GM12878 (cell line): ENCODE data around the gene DDX51. TPM values are rescaled to one million over a fixed set of nuclear protein-coding genes. Genes with fewer than 3 reads are reported as not detected.

ENCODE experiments used
- ATAC-seq: fragments of 200-7000 bp; cut with Tn5 transposase; 3 replicates; pipeline ENCODE4 v1.9.1; 2020; ENCODE audit warnings: mild to moderate bottlenecking, moderate library complexity
- BruUV-seq: library from RNA; stranded (reverse); fragments of 400-500 nt; replicated peaks from 2 replicates; lab custom pipeline; 2021; lab: Mats Ljungman, UMichigan
- CTCF ChIA-PET: fragments of 300-600 bp; sonication (Branson Sonifier 250); formaldehyde crosslinking; extraction: SDS; loops from one replicate; lab custom pipeline; 2021; ENCODE audit warnings: inconsistent platforms; lab: Yijun Ruan, JAX
- POLR2A ChIA-PET: fragments of 350-600 bp; formaldehyde crosslinking; extraction: SDS; loops from one replicate; lab custom pipeline; 2021; ENCODE audit warnings: inconsistent platforms; lab: Charles Lee
- RAD21 ChIA-PET: fragments of 300-600 bp; sonication (Branson Sonifier 250); formaldehyde crosslinking; loops from one replicate; lab custom pipeline; 2023; ENCODE audit warnings: antibody characterized with exemption; ENCODE audit not compliant: unreplicated experiment; lab: Charles Lee
- SMC1A ChIA-PET: fragments of 300-600 bp; sonication (Branson Sonifier 250); formaldehyde crosslinking; loops from one replicate; lab custom pipeline; 2023; ENCODE audit not compliant: unreplicated experiment, uncharacterized antibody; lab: Charles Lee
- DNase-seq: peaks from one replicate; pipeline ENCODE4 v3.0.0-alpha.2; 2011; ENCODE audit warnings: low read depth, low spot score
- FAIRE-seq: peaks from 3 replicates; lab custom pipeline; 2011; peaks lifted over from hg19 to GRCh38; lab: Jason Lieb, UNC
- H2AFZ ChIP-seq: 2 replicates; pipeline ENCODE4 v1.6.0; 2011; ENCODE audit warnings: low read depth, low read length, control low read depth; ENCODE audit not compliant: control insufficient read depth
- H3K27ac ChIP-seq: 2 replicates; pipeline ENCODE4 v1.5.1; 2011; ENCODE audit warnings: control low read depth; ENCODE audit not compliant: control insufficient read depth, insufficient read depth
- H3K27me3 ChIP-seq, 2 experiments: replicated peaks in 1 of 2; 2 replicates each; pipeline versions ENCODE4 v1.6.0 to v1.6.1; 2011; ENCODE audit warnings: low read length in 1 of 2; ENCODE audit not compliant: control insufficient read depth in 2 of 2, insufficient read depth in 2 of 2
- H3K36me3 ChIP-seq, 2 experiments: 2 replicates each; pipeline ENCODE4 v1.5.1; 2011; ENCODE audit warnings: low read length in 1 of 2; ENCODE audit not compliant: control insufficient read depth in 2 of 2, insufficient read depth in 2 of 2
- H3K4me1 ChIP-seq: 2 replicates; pipeline ENCODE4 v1.6.1; 2011; ENCODE audit warnings: mild to moderate bottlenecking, low read length, moderate library complexity, mixed read lengths; ENCODE audit not compliant: control insufficient read depth, insufficient read depth
- H3K4me2 ChIP-seq: 2 replicates; pipeline ENCODE4 v1.6.0; 2011; ENCODE audit warnings: control low read depth; ENCODE audit not compliant: control insufficient read depth, insufficient read depth
- H3K4me3 ChIP-seq: fragments of 200-600 bp; sonication (generic); 2 replicates; pipeline ENCODE4 v1.5.1; 2016
- H3K79me2 ChIP-seq: 2 replicates; pipeline ENCODE4 v1.6.0; 2011; ENCODE audit warnings: low read length; ENCODE audit not compliant: control insufficient read depth, insufficient read depth
- H3K9ac ChIP-seq: 2 replicates; pipeline ENCODE4 v1.8.0; 2011; ENCODE audit warnings: low read length, control low read depth, mixed read lengths; ENCODE audit not compliant: control insufficient read depth, insufficient read depth
- H3K9me3 ChIP-seq: replicated peaks from 3 replicates; pipeline ENCODE4 v1.5.1; 2011; ENCODE audit warnings: mild to moderate bottlenecking, low read length; ENCODE audit not compliant: control insufficient read depth, insufficient read depth
- H4K20me1 ChIP-seq: 2 replicates; pipeline ENCODE4 v1.6.0; 2011; ENCODE audit not compliant: control insufficient read depth, insufficient read depth
- BMI1 ChIP-seq: fragments of 450-650 bp; IDR thresholded peaks from 2 replicates; pipeline ENCODE4 v1.6.1; 2016; ENCODE audit warnings: mild to moderate bottlenecking, moderate library complexity, borderline replicate concordance
- CBX5 ChIP-seq: sonication (generic); IDR thresholded peaks from 2 replicates; pipeline ENCODE4 v1.6.1; 2016; ENCODE audit warnings: low read depth, moderate library complexity, mild to moderate bottlenecking, inconsistent platforms
- EZH2 ChIP-seq: IDR thresholded peaks from 2 replicates; pipeline ENCODE4 v1.6.1; 2012; ENCODE audit warnings: low read depth, mild to moderate bottlenecking, control low read depth, inconsistent platforms, low read length, borderline replicate concordance; ENCODE audit not compliant: control insufficient read depth
- LARP7 ChIP-seq: fragments of 450-650 bp; IDR thresholded peaks from 2 replicates; pipeline ENCODE4 v1.6.1; 2017; ENCODE audit warnings: mild to moderate bottlenecking
- MYB ChIP-seq: fragments of 150-350 bp; IDR thresholded peaks from 2 replicates; pipeline ENCODE4 v1.6.1; 2014; ENCODE audit warnings: mild to moderate bottlenecking, low read depth, low read length, borderline replicate concordance
- NBN ChIP-seq: fragments of 450-650 bp; IDR thresholded peaks from 2 replicates; pipeline ENCODE4 v1.6.1; 2016
- NFXL1 ChIP-seq: fragments of 450-650 bp; IDR thresholded peaks from 2 replicates; pipeline ENCODE4 v1.6.1; 2017; ENCODE audit warnings: antibody characterized with exemption, mild to moderate bottlenecking, borderline replicate concordance
- NR2C2 ChIP-seq: IDR thresholded peaks from 2 replicates; pipeline ENCODE4 v1.6.1; 2011; ENCODE audit warnings: borderline replicate concordance, low read depth; ENCODE audit not compliant: control insufficient read depth, insufficient read length
- RAD51 ChIP-seq: fragments of 450-650 bp; IDR thresholded peaks from 2 replicates; pipeline ENCODE4 v1.6.1; 2016; ENCODE audit warnings: moderate library complexity, mild to moderate bottlenecking, inconsistent platforms
- RELB ChIP-seq: fragments of 450-650 bp; IDR thresholded peaks from 2 replicates; pipeline ENCODE4 v1.6.1; 2017; ENCODE audit warnings: low read depth, mild to moderate bottlenecking, moderate library complexity
- RUNX3 ChIP-seq: IDR thresholded peaks from 2 replicates; pipeline ENCODE4 v1.6.1; 2012; ENCODE audit warnings: low read length, inconsistent platforms
- SUZ12 ChIP-seq: fragments of 200-600 bp; sonication (generic); IDR thresholded peaks from one replicate; pipeline ENCODE4 v1.6.1; 2018; ENCODE audit warnings: antibody characterized with exemption, mild to moderate bottlenecking; ENCODE audit not compliant: unreplicated experiment
- TARDBP ChIP-seq: IDR thresholded peaks from 2 replicates; pipeline ENCODE4 v1.6.1; 2016; ENCODE audit warnings: borderline replicate concordance
- WRNIP1 ChIP-seq: IDR thresholded peaks from 2 replicates; pipeline ENCODE4 v1.6.1; 2011; ENCODE audit warnings: low read depth, low read length, improper control_type of control experiment, borderline replicate concordance
- ZNF384 ChIP-seq: IDR thresholded peaks from 2 replicates; pipeline ENCODE4 v1.6.1; 2012; ENCODE audit warnings: low read depth, mild to moderate bottlenecking, low read length, improper control_type of control experiment, borderline replicate concordance
- WGBS: methylation state at CpG from one replicate; pipeline ENCODE4 v1.1.6; 2016; ENCODE audit warnings: low lambda C conversion rate; ENCODE audit not compliant: insufficient replicate concordance, insufficient coverage; ENCODE audit errors: missing lambda C conversion rate; 5-methylcytosine and 5-hydroxymethylcytosine counted together
- in situ Hi-C: fragments of 300-500 bp; cut with MboI; formaldehyde crosslinking; loops from 9 replicates; pipeline ENCODE4 v1.14.3; 2018; ENCODE audit warnings: mixed read lengths
- intact Hi-C: fragments of 100-400 bp; cut with micrococcal nuclease; formaldehyde crosslinking; loops from one replicate; pipeline ENCODE4 v1.14.2; 2022; ENCODE audit not compliant: unreplicated experiment
- polyA plus RNA-seq, 11 experiments: library from polyadenylated mRNA; depleted of rRNA in 4 of 11; unstranded in 6 of 11; stranded (reverse) in 5 of 11; fragments of >200 nt; fragmentation: Nextera tagmentation in 4 of 11; fragmentation: Illumina TruSeq in 1 of 11; extraction: Ambion mirVana in 4 of 11; extraction: Trizol in 1 of 11; gene quantifications; 1 replicate in 1 of 11; 2 replicates in 10 of 11; pipeline versions ENCODE4 v1.2.1 to v1.2.3, GENCODE V29; 2011 to 2016; ENCODE audit warnings: inconsistent platforms in 2 of 11, missing spikeins in 2 of 11, low read depth in 1 of 11
- total RNA-seq, 4 experiments: library from RNA; depleted of rRNA in 3 of 4; stranded (reverse); fragments of >200 nt in 3 of 4; fragmentation: Illumina TruSeq in 1 of 4; extraction: Trizol in 1 of 4; gene quantifications; 2 replicates each; pipeline versions ENCODE4 v1.2.1 to v1.2.3, GENCODE V29; 2013 to 2021
- TF ChIP-seq, protein P1 (sequence below): fragments of 450-650 bp; IDR thresholded peaks from 2 replicates; pipeline ENCODE4 v1.6.1; 2014; ENCODE audit warnings: mild to moderate bottlenecking
- TF ChIP-seq, protein P2 (sequence below): IDR thresholded peaks from 2 replicates; pipeline ENCODE4 v1.6.1; 2011; ENCODE audit warnings: mild to moderate bottlenecking, low read depth, low read length, moderate library complexity; ENCODE audit not compliant: insufficient replicate concordance
- TF ChIP-seq, protein P3 (sequence below): IDR thresholded peaks from 2 replicates; pipeline ENCODE4 v1.6.1; 2011; ENCODE audit warnings: borderline replicate concordance, low read depth, mild to moderate bottlenecking, moderate library complexity, low read length; ENCODE audit not compliant: insufficient read depth, poor library complexity, severe bottlenecking

Gene DDX51
- total and polyA plus RNA-seq, 10 of the 15 experiments (the other 5 are each of a cell fraction or from before 2014, with no cell fraction given): 0.97 to 29.1 (median 9.8) TPM

DNA sequence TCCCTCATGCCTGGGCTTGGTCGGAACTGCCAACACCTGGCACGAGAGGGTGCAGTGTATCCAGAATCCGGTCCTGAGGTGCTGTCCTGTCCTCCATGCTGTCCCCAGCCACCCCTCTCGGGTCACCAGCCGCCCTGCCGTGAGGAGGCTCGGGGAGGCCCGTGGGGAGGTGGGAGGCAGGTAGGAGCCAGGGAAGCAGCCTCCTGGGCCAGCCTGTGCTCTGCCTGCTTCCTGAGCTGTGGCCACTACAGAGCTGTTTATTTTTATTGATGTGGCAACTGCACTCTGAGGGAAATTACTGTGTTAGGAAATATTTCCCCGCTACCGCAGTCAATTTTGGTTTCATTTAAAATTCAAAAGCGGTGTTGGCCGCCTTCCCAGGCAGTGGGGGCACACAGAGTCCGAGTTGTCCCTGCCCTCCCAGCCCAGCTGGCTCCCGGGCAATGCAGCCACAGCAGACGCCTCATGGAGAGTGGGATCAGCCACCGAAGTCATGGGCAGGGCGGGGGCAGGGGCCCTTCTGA is 18.5 kb upstream of the DDX51 start (continued):
- TF ChIP-seq, protein P1, sequence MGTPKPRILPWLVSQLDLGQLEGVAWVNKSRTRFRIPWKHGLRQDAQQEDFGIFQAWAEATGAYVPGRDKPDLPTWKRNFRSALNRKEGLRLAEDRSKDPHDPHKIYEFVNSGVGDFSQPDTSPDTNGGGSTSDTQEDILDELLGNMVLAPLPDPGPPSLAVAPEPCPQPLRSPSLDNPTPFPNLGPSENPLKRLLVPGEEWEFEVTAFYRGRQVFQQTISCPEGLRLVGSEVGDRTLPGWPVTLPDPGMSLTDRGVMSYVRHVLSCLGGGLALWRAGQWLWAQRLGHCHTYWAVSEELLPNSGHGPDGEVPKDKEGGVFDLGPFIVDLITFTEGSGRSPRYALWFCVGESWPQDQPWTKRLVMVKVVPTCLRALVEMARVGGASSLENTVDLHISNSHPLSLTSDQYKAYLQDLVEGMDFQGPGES: no peak
- TF ChIP-seq WRNIP1 (no peak), EZH2 (no peak), NFXL1 (no peak)
- TF ChIP-seq, protein P2, sequence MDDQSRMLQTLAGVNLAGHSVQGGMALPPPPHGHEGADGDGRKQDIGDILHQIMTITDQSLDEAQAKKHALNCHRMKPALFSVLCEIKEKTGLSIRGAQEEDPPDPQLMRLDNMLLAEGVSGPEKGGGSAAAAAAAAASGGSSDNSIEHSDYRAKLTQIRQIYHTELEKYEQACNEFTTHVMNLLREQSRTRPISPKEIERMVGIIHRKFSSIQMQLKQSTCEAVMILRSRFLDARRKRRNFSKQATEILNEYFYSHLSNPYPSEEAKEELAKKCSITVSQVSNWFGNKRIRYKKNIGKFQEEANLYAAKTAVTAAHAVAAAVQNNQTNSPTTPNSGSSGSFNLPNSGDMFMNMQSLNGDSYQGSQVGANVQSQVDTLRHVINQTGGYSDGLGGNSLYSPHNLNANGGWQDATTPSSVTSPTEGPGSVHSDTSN: no peak
- TF ChIP-seq, protein P3, sequence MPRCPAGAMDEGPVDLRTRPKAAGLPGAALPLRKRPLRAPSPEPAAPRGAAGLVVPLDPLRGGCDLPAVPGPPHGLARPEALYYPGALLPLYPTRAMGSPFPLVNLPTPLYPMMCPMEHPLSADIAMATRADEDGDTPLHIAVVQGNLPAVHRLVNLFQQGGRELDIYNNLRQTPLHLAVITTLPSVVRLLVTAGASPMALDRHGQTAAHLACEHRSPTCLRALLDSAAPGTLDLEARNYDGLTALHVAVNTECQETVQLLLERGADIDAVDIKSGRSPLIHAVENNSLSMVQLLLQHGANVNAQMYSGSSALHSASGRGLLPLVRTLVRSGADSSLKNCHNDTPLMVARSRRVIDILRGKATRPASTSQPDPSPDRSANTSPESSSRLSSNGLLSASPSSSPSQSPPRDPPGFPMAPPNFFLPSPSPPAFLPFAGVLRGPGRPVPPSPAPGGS: no peak

DNA sequence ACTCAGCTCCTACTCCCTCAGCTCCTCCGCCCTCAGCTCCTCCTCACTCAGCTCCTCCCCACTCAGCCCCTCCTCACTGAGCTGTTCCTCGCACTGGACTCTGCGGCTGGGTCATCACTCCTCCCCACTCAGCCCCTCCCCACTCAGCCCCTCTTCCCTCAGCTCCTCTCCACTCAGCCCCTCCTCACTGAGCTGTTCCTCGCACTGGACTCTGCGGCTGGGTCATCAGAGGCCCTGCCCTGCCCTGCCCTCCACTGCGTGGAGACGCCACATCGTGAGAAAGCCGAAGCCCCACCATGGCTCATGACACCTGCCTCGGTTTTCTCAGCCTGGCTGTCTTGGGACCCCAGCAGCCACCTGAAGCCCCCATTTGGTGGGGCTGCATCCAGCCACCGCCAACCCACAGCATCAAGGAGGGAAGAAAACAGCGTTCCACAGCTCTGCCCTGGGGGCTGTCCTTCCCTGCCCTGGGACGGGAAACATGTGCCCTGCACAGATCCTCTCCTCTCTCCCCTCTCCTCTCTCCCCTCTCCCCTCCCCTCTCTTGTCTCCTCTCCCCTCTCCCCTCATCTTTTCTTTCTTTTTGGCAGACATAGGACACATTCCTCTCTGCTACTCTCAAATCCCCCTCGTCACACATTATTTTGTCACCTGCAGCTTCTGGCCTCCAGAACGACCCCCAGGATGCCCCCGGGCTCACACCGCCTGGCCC is 17.8 kb upstream of the DDX51 start:
- ATAC-seq: no peak
- RAD21 ChIA-PET: no interaction called here
- TF ChIP-seq ZNF384 (no peak), BMI1 (no peak), NBN (no peak), MYB (no peak), TARDBP (no peak), CBX5 (no peak), NR2C2 (no peak), RAD51 (no peak), LARP7 (no peak), RUNX3 (no peak), RELB (no peak), SUZ12 (no peak)

More for the DNA sequence above, 17.8 kb upstream of the DDX51 start:
- H2AFZ ChIP-seq: no peak overlapping the region
- H3K27me3 ChIP-seq: no peaks in the 10 kb centered on the region
- peaks cover 0 to 5% of the 10 kb centered on the region in 2 experiments for H3K36me3 ChIP-seq
- no peak overlapping the region for H3K9ac ChIP-seq
- no peaks in the 10 kb centered on the region for H3K4me1 ChIP-seq
- ChIA-PET SMC1A (no interaction called here), CTCF (interaction anchor here (1.8 kb wide), 1 partner anchor 8 kb away, joined by 6 read pairs; no protein-coding TSS in a partner anchor), POLR2A (interaction anchor here (0.6 kb wide), 1 partner anchor 208 kb away, joined by 9 read pairs; no protein-coding TSS in a partner anchor)
- in situ Hi-C loops: no loop called here
- no peak overlapping the region for H3K4me3 ChIP-seq
- intact Hi-C loops: no loop called here
- H3K4me2 ChIP-seq: no peak overlapping the region
- no peaks in the 10 kb centered on the region for H3K79me2 ChIP-seq
- peaks cover 4% of the 10 kb centered on the region for H3K9me3 ChIP-seq
- WGBS: 60% methylated on average over 14 of the region's 17 CpGs
- no peak for DNase-seq
- no peak overlapping the region for H3K27ac ChIP-seq
- no peaks in the 10 kb centered on the region for H4K20me1 ChIP-seq
- FAIRE-seq: no peak
- no TSS peak for BruUV-seq
